Lower leg skin (tissue), 3 donors: ENCODE results near the gene ABCB9.

ENCODE experiments used
- CTCF ChIP-seq, 3 donors: fragments of 450-650 bp; IDR thresholded peaks; one replicate each; pipeline ENCODE4 v1.5.1; 2016; ENCODE audit warnings: antibody characterized with exemption in 3 of 3, mild to moderate bottlenecking in 3 of 3, moderate library complexity in 2 of 3
- POLR2A ChIP-seq, 2 donors: fragments of 450-650 bp; IDR thresholded peaks; one replicate each; pipeline ENCODE4 v1.6.1; 2016 to 2017; ENCODE audit warnings: antibody characterized with exemption in 2 of 2, mild to moderate bottlenecking in 1 of 2, moderate library complexity in 1 of 2

DNA sequence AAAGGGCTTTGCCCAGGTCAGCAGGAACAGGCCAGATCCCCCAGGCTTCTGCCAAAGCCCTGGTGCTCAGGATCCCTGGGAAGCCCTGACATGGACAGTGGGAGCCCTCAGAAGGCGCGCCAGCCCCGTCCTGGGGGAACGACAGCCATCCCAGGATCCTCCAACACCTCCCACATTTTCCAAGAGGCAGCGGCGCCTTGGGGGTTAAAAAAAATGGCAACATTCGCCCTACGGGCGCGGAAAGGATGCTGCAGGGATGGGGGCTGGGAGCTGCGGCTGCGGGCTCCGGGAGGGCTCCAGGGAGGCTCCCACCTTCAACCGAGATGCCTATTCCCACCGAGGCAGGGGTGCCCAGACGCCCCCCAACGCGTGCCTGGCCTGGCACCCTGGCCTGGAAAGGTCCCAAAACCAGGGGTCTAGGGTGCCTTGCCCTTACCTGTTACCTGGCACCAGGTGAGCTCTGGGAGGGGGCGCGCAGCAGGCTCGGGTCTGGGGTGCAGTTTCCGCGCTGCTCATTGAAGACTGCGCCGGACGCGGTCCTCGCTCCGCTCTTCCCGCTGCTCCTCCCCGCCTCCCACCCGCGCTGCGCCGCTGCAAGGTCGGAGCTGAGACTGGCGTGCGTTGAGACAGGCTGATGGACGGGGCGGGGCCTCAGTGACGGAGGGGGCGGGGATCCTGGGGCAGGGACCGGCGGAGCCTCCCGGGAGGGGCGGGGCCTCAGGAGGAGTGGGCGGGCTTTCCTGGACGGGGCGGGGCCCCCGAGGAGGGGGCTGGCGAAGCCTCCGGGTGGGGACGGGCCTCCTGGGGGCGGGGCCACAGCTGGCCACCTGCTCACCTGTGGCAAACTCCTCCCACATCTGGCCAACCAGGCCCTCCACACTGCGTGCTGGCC lies at the start of gene ABCB9:
- TF ChIP-seq CTCF (IDR thresholded peaks at IDR 0.05) (no peak), POLR2A (IDR thresholded peaks at IDR 0.05) (no peak)
